GM12874 (cell line): Measurements from ENCODE around the gene GID4.

Source experiments
- TF ChIP-seq, protein P1 (sequence below): IDR thresholded peaks from 2 replicates; pipeline ENCODE4 v1.5.1; 2011; ENCODE audit warnings: low read depth, mild to moderate bottlenecking, control low read depth, low read length, moderate library complexity; ENCODE audit not compliant: insufficient read depth

Gene GID4

DNA sequence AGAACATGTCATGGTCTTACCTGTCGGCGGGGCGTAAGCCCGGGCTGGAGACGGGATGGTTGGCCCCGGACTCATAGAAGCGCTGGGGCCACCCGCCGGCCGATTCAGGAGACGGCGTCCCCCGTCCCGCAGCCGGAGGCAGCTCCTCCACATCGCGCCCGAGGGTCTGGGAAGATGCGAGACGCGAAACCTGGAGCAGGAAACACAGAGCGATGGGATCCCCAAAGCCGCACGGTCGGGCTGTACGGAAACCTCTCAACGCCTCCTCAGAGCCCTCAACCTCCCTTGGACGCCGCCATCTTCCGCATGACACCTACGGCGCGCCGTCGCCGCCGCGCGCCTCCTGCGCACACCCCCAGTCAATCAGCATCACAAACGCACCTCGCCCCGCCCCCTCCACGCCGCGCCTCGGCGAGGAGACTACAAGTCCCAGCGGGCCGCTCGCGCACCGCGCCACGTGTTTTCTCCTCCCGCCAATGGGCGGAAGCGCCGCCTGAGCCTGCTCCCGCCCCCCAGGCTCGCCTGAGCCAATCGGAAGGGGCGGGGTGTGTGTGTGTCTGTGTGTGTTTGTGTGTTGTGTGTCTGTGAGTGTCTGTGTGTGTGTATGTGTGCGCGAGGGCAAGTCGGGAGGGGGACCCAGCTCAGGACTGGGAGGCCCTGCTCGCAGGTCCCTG is at the start of gene GID4, which contains the start of gene ATPAF2:
Gene GID4, plus strand, starts transcription at position 548 of the 674 bp plus-strand sequence. Its CDS starts 57 bp downstream, at position 605.
Gene ATPAF2, minus strand, starts transcription at position 308 of the 674 bp plus-strand sequence. Its CDS starts 155 bp downstream, at position 153.
- TF ChIP-seq, protein P1, sequence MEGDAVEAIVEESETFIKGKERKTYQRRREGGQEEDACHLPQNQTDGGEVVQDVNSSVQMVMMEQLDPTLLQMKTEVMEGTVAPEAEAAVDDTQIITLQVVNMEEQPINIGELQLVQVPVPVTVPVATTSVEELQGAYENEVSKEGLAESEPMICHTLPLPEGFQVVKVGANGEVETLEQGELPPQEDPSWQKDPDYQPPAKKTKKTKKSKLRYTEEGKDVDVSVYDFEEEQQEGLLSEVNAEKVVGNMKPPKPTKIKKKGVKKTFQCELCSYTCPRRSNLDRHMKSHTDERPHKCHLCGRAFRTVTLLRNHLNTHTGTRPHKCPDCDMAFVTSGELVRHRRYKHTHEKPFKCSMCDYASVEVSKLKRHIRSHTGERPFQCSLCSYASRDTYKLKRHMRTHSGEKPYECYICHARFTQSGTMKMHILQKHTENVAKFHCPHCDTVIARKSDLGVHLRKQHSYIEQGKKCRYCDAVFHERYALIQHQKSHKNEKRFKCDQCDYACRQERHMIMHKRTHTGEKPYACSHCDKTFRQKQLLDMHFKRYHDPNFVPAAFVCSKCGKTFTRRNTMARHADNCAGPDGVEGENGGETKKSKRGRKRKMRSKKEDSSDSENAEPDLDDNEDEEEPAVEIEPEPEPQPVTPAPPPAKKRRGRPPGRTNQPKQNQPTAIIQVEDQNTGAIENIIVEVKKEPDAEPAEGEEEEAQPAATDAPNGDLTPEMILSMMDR: 0 out of 2 replicates have a peak, but pooled peaks have one; percentile 14

DNA sequence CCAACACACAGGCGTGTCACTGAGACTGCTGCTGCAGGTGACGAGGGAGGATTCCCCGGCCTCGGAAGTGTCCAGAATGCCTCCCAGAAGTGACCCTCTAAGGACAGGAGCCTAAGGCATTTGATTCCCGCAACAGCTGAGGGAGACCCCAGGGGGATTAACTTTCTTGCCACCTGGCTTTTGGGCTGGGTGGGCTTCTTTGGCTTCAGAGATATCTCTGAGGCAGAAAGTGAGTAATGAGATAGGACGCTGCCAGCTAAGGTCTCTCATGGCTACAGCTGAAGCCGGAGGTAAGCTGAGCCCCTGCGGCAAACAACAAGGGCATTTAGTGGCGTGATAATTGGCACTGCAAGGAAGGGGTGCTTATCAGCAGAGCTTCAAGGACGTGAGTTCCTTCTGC is 49.6 kb upstream of the GID4 start:
- TF ChIP-seq, protein P1: no peak

DNA sequence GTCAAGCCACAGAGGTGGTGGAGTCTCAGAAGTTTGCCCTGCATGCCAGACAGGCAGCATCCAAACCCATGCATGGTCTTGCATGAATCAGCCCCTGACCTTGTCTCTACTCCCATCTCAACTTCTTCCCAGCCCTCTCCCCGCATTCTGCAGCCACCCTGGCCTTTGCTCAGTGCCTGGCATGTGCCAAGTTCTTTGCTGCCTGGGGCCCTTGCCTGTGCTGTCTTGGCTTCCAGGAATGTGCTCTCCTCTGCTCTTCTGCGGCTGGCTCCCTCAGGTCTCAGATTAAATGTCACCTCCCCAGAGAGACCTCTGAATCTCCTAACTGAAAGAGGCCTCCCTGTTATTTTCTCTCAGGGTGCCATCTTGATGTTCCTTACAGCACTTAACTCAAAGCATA is 48.9 kb upstream of the GID4 start:
- TF ChIP-seq, protein P1: no peak

DNA sequence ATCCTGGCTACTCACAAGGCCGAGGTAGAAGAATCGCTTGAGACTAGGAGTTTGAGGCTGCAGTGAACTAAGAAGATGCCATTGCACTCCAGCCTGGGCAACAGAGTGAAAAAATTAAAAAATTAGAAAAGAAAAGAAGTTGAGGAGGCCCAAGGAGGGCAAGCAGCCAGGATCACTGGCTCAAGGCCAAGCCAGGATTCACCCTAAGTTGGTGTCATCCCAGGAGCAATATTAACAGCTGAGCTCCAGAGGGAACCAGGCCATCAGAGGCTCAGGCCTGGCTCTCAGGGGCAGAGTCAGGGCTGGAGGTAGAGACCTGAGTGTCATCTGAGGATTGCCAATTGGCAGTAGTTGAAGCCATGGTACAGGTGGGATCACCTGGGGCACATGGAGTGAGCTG is 45.8 kb upstream of the GID4 start:
- TF ChIP-seq, protein P1: no peak

DNA sequence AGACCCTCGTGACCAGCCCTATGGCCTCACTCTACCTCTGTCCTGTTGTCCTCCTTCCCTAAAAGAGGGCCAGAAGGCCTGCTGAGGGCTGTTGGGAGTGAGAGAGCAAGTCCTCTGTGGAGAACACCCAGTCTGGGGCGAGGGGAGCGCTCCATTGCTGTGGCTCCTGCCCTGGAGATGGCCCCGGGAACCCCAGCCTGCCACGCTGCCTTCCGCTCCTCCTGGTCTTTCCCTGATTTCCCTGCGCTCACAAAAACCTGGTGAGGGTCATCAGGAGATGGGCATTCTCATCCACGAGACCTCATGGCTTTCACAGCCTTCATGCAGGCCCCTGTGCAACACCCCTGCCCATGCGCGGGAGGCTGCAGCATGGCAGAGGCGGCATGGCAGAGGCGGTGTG is 45.4 kb upstream of the GID4 start:
- TF ChIP-seq, protein P1: no peak

DNA sequence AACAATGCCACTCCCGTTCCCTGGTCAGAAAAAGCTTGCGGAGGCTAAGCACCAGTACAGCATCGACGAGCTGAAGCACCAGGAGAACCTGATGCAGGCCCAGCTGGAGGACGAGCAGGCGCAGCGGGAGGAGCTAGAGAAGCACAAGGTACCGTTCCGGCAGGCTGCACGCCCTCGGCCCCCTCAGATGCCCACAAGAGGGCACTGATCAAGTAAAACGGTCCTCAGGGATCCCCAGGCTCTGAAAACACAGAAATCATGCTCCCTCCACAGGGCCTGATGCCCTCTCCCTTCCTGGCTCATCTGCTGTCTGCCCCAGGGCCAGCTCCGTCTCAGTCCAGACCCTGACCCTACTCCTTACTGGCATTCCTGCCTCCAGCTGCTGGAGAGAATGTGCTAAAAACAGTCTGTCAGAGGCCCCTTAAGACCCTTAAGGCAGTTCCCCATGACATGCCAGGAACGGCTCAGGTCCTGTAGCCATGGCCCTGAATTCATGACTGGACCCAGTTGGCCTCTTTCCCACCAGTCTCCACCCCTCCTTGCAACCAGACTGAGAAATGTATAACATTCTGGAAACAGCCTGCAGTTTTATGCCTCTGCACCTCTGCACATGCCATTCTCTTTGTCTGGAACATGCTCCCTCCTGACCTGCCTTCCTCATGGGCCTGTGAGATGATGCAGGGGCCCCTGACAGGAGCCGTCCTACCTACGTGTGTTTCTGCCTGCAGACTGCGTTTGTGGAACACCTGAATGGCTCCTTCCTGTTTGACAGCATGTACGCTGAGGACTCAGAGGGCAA is 44.7 kb upstream of the GID4 start:
- TF ChIP-seq, protein P1: peak; percentile 47

DNA sequence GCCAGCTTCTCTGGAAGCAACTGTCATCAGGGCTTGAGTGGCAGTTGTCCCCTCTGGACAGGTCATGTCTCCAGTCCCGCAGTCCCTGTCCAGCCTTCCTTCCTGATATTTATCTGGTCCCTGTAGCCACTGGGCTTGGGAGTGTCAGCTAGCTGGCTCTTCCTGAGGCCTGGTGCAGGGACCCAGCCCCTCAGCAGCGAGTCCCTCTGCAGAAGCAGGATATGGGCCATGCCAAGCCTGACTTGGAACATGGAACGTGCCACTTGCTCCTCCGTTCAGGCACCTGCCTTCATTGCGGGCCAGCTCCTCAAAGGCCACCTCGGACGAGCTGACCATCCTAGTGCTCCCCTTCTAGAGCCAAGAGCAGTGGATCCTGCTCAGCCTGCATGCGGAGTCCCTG is 40.3 kb upstream of the GID4 start:
- TF ChIP-seq, protein P1: no peak
